Choroid plexus epithelial cell (primary cell): ENCODE data around the gene TRAF3IP1.
A peak's percentile ranks its signal among the peaks of the same experiment; 100 is the strongest.
"Not testable (repeated sequence)": the region's sequence is repeated elsewhere in the genome, so short reads cannot be mapped to it uniquely, and the experiment has no call there.

Experiments used
- DNase-seq: peaks from one replicate; pipeline ENCODE4 v3.0.0-alpha.2; 2010; ENCODE audit warnings: low read depth
- H3K4me3 ChIP-seq: 2 replicates; pipeline ENCODE4 v1.5.1; 2011; ENCODE audit warnings: low read depth, mild to moderate bottlenecking, control low read depth, low read length, moderate library complexity
- TF ChIP-seq, protein P1 (sequence below): conservative IDR thresholded peaks from 2 replicates; pipeline ENCODE4 v1.5.1; 2011; ENCODE audit warnings: low read depth, mild to moderate bottlenecking, control low read depth, inconsistent platforms, low read length, moderate library complexity

The TRAF3IP1 gene, protein sequence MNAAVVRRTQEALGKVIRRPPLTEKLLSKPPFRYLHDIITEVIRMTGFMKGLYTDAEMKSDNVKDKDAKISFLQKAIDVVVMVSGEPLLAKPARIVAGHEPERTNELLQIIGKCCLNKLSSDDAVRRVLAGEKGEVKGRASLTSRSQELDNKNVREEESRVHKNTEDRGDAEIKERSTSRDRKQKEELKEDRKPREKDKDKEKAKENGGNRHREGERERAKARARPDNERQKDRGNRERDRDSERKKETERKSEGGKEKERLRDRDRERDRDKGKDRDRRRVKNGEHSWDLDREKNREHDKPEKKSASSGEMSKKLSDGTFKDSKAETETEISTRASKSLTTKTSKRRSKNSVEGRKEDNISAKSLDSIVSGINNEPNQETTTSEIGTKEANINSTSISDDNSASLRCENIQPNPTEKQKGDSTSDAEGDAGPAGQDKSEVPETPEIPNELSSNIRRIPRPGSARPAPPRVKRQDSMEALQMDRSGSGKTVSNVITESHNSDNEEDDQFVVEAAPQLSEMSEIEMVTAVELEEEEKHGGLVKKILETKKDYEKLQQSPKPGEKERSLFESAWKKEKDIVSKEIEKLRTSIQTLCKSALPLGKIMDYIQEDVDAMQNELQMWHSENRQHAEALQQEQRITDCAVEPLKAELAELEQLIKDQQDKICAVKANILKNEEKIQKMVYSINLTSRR

DNA sequence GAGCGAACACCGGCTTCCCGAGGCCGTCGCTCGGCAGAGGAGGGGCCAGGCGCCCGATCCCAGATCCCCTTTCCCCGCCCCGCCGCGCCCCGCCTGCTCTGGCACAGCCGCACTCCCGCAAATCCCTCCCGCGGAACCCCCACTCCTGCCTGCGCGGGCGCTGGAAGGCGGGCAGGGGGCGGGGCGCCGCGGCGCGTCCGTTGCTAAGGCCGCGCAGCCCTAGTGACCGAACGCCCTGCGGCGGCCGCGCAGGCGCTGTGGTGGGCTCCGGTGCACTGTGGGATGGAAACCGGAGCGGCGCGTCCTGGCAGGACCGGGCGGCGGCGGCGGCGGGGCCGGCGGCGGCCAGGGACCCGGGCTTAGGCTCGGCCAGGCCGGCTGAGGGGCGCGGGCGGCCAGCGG lies at the start of gene TRAF3IP1:
TSS of gene TRAF3IP1 (plus strand) at position 273 of the 402 bp plus-strand sequence. CDS start 145 bp downstream, outside the sequence.
- DNase-seq: peak; percentile 94
- TF ChIP-seq, protein P1, sequence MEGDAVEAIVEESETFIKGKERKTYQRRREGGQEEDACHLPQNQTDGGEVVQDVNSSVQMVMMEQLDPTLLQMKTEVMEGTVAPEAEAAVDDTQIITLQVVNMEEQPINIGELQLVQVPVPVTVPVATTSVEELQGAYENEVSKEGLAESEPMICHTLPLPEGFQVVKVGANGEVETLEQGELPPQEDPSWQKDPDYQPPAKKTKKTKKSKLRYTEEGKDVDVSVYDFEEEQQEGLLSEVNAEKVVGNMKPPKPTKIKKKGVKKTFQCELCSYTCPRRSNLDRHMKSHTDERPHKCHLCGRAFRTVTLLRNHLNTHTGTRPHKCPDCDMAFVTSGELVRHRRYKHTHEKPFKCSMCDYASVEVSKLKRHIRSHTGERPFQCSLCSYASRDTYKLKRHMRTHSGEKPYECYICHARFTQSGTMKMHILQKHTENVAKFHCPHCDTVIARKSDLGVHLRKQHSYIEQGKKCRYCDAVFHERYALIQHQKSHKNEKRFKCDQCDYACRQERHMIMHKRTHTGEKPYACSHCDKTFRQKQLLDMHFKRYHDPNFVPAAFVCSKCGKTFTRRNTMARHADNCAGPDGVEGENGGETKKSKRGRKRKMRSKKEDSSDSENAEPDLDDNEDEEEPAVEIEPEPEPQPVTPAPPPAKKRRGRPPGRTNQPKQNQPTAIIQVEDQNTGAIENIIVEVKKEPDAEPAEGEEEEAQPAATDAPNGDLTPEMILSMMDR: no peak

DNA sequence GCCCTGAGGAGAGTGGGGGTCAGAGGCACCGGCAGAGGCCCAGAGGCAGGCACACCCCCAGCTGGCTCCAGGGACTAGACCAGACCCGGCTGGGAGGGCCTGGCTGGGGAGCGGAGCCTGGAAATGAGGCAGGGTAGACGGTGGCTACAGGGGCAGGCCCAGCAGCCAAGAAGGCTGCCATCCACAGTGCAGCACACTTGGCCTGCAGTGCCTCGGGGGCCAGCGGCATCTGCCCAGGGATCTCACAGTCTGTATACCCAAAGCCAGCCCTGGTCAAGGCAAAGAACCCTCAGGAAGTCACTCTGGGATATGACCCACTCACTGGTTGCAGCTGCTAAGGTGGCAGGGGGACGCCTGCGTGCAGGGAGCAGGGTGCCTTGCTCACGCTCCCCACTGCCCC lies 49.7 kb upstream of the TRAF3IP1 start:
- no peak for DNase-seq
- TF ChIP-seq, protein P1: no peak
- no peak overlapping the region for H3K4me3 ChIP-seq

More for the DNA sequence above, at the start of gene TRAF3IP1:
- H3K4me3 ChIP-seq: peak within 1 kb of the TSS; percentile 78

DNA sequence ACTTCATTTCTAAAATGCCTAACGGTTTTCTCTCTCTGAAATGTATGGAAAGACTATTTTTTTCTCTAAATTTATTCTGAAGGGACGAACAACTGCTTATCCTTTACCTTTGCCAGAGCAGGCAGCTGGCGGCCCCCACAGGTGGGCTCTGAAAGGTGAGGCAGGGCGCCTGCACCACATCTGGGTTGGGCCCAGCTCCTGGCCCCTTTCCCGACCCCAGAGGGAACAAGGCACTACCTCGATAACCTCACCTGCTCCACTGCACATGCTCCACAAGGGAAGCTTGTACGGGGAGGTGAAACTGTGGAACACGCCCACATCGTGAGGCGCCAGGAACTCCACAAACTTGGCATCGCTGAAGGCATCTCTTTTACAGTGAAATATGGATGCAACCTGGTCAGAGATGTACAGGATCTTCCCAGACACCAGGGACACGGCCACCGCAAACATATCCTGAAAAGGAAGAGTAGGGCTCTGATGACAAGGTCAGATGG lies 49.2 kb upstream of the TRAF3IP1 start:
- no peak for DNase-seq
- no peak overlapping the region for H3K4me3 ChIP-seq
- TF ChIP-seq, protein P1: no peak

DNA sequence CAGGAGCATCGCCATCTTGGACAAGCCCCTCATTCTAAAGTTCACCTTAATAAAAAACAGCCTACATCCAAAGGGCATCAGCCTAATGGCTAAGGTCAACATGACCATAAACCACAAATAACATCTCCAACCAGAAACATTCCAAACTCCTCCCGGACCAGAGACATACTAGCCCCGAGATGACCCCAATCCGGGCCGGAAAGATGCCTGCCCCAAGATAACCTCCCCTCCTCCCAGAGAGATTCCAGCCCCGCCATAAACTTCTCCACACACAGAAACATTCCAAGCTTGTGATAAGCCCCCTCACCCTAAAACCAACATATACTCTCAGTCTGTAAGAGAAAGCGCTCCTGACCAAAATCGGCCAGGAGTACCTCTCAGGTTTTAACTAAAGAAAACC lies 48.6 kb upstream of the TRAF3IP1 start:
- H3K4me3 ChIP-seq, DNase-seq: not testable (repeated sequence)

DNA sequence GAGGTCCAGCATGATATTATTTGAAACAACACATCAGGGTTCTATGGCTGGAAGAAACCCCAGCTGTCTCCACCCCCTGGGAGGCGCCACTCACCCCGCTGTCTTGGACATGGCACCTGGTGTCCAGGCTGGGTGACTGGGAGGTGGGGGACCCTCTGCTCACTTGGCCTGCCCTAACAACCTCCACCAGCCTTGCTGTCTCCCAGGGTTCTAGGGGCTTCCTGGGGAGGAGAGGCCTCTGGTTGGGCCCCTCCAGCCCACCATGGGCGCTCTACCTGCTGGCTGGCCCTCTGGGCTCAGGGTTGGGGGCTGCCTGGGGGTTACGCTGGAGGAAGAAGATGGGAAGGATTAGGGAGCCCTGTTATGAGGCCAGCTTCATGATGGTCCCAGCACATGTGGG lies 48.2 kb upstream of the TRAF3IP1 start:
- no peak for DNase-seq
- H3K4me3 ChIP-seq: no peak overlapping the region
- TF ChIP-seq, protein P1: no peak

DNA sequence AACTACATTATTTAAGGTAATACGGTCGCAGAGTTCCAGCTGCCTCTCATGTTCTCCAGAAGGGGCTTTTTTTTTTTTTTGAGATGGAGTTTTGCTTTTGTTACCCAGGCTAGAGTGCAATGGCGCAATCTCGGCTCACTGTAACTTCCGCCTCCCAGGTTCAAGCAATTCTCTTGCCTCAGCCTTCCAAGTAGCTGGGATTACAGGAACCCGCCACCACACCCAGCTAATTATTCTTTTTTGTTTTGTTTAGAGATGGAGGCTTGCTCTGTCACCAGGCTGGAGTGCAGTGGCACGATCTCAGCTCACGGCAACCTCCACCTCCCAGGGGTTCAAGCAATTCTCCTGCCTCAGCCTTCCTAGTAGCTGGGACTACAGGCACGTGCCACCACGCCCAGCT lies 46.9 kb upstream of the TRAF3IP1 start:
- not testable (repeated sequence) for DNase-seq, H3K4me3 ChIP-seq

DNA sequence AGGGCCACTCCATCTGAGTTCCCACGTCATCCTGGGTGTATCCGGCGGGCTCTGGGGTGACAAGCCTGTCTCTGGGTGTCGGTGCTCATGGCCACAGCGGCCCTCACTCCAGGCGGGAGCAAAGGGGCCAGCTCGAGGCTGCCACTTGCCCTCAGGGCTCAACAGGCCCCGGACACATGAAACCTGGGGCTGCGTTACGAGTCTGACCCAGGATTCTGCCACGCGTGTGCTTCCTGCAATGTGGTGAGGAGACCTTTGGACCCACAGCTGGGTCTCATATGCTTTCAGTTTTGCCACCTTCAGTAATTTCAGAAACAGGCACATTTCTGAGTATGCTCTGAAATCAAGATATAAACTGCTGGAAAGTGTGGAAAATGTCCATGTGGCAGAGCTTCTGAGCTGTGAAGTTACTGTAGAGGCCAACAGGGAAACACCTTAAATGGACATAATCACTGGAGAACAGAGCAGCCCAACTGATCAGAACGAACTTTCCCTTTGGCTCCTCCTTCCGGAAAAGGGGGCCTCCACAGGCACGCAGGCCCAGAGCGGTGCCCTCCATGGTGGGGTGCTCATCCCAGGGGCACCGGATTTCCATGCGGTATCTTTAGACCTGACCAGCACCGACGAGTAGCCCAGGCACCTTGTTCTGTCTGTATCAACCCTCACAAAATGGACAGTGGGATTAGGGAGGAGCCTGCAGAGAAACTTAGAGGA lies 46.0 kb upstream of the TRAF3IP1 start:
- DNase-seq: no peak
- TF ChIP-seq, protein P1: no peak
- no peak overlapping the region for H3K4me3 ChIP-seq
